A673 (cell line): ENCODE data around the gene PES1. TPM values are rescaled to one million over a fixed set of nuclear protein-coding genes. Genes with fewer than 3 reads are reported as not detected.
"Not testable (repeated sequence)": the region's sequence is repeated elsewhere in the genome, so short reads cannot be mapped to it uniquely, and the experiment has no call there.

ENCODE experiments used
- BruUV-seq: library from RNA; stranded (reverse); fragments of 400-500 nt; replicated peaks from 2 replicates; lab custom pipeline; 2021; lab: Mats Ljungman, UMichigan
- CTCF ChIA-PET: fragments of 300-600 bp; sonication (Branson Sonifier 250); formaldehyde crosslinking; loops from one replicate; lab custom pipeline; 2022; ENCODE audit warnings: antibody characterized with exemption; lab: Charles Lee
- POLR2A ChIA-PET: fragments of 300-600 bp; sonication (Branson Sonifier 250); formaldehyde crosslinking; loops from one replicate; lab custom pipeline; 2022; ENCODE audit warnings: antibody characterized with exemption; ENCODE audit not compliant: low non-redundant PET; lab: Charles Lee
- DNase-seq: peaks from one replicate; pipeline ENCODE4 v3.0.0-alpha.2; 2015; ENCODE audit warnings: low spot score
- H3K27ac ChIP-seq: fragments of 200-600 bp; sonication (generic); 2 replicates; pipeline ENCODE4 v1.5.1; 2016; ENCODE audit warnings: mixed run types, low read depth, mild to moderate bottlenecking, mixed read lengths, antibody characterized with exemption, low read length; ENCODE audit not compliant: poor library complexity, severe bottlenecking
- H3K27me3 ChIP-seq: fragments of 200-600 bp; sonication (generic); replicated peaks from 2 replicates; pipeline ENCODE4 v1.6.1; 2017; ENCODE audit warnings: mixed run types, low read depth, mild to moderate bottlenecking, mixed read lengths, antibody characterized with exemption, low read length; ENCODE audit not compliant: insufficient read depth, poor library complexity
- H3K36me3 ChIP-seq: fragments of 200-600 bp; sonication (generic); 2 replicates; pipeline ENCODE4 v1.6.1; 2016; ENCODE audit warnings: mixed run types, mild to moderate bottlenecking, mixed read lengths, antibody characterized with exemption, low read length; ENCODE audit not compliant: insufficient read depth, poor library complexity, severe bottlenecking
- H3K4me1 ChIP-seq: fragments of 200-600 bp; sonication (generic); 2 replicates; pipeline ENCODE4 v1.6.1; 2017; ENCODE audit warnings: mixed run types, mild to moderate bottlenecking, mixed read lengths, antibody characterized with exemption, low read length; ENCODE audit not compliant: insufficient read depth, poor library complexity, severe bottlenecking
- H3K4me3 ChIP-seq: fragments of 200-600 bp; sonication (generic); 2 replicates; pipeline ENCODE4 v1.5.1; 2016; ENCODE audit warnings: low read depth, mixed run types, mild to moderate bottlenecking, mixed read lengths, low read length; ENCODE audit not compliant: poor library complexity, severe bottlenecking
- H3K9me3 ChIP-seq: fragments of 200-600 bp; sonication (generic); 2 replicates; pipeline ENCODE4 v1.6.1; 2016; ENCODE audit warnings: mixed run types, low read depth, mild to moderate bottlenecking, mixed read lengths, antibody characterized with exemption, low read length; ENCODE audit not compliant: poor library complexity, severe bottlenecking
- EZH2 ChIP-seq: fragments of 200-600 bp; sonication (generic); IDR thresholded peaks from 2 replicates; pipeline ENCODE4 v1.6.1; 2017; ENCODE audit warnings: borderline replicate concordance, low read depth, mild to moderate bottlenecking, mixed read lengths, antibody characterized with exemption, low read length; ENCODE audit not compliant: poor library complexity, severe bottlenecking
- intact Hi-C: fragments of 100-400 bp; cut with micrococcal nuclease; formaldehyde crosslinking; loops from one replicate; pipeline ENCODE4 v1.10.0; 2022; ENCODE audit not compliant: unreplicated experiment
- total RNA-seq: library from RNA; stranded (reverse); gene quantifications from 2 replicates; pipeline ENCODE4 v1.2.3, GENCODE V29; 2021
- TF ChIP-seq, protein P1 (sequence below): fragments of 300-800, 200-600 bp; sonication (generic); conservative IDR thresholded peaks from 2 replicates; pipeline ENCODE4 v1.5.1; 2017; ENCODE audit warnings: low read depth, mild to moderate bottlenecking, antibody characterized with exemption, low read length, moderate library complexity, mixed read lengths

Gene PES1
- total RNA-seq, 1 experiment from 2014 or later: 175 TPM

DNA sequence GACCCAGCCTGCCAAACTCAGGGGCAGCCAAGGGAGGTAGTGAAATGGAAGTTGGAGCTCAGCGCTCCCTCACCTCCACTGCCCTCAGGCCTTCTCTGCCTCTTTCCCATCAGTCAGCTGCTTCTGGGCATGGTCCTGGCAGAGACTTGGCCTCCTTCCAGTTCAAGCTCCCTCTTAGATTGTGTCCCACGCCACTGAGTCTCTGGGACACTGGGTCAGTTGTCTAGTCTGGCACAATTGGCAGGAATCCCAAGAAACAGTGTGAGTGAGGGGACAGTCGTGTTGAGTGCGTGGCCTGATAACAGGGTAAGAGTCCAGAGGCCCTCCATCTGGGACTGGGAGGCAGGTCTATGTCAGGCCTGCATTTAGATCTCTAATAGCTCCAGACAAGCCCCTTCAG is 36.8 kb upstream of the PES1 start:
- intact Hi-C loops: no loop called here
- Histone ChIP-seq H3K36me3 (no peaks in the 10 kb centered on the region), H3K9me3 (no peaks in the 10 kb centered on the region), H3K27ac (no peak overlapping the region), H3K4me1 (no peaks in the 10 kb centered on the region), H3K4me3 (no peak overlapping the region), H3K27me3 (no peaks in the 10 kb centered on the region)
- no TSS peak for BruUV-seq
- no peak for DNase-seq
- ChIA-PET CTCF (interaction anchor here (0.6 kb wide), 1 partner anchor 293 kb away, joined by 6 read pairs; no protein-coding TSS in a partner anchor), POLR2A (no interaction called here)
- TF ChIP-seq EZH2: no peak
- TF ChIP-seq, protein P1, sequence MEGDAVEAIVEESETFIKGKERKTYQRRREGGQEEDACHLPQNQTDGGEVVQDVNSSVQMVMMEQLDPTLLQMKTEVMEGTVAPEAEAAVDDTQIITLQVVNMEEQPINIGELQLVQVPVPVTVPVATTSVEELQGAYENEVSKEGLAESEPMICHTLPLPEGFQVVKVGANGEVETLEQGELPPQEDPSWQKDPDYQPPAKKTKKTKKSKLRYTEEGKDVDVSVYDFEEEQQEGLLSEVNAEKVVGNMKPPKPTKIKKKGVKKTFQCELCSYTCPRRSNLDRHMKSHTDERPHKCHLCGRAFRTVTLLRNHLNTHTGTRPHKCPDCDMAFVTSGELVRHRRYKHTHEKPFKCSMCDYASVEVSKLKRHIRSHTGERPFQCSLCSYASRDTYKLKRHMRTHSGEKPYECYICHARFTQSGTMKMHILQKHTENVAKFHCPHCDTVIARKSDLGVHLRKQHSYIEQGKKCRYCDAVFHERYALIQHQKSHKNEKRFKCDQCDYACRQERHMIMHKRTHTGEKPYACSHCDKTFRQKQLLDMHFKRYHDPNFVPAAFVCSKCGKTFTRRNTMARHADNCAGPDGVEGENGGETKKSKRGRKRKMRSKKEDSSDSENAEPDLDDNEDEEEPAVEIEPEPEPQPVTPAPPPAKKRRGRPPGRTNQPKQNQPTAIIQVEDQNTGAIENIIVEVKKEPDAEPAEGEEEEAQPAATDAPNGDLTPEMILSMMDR: no peak

DNA sequence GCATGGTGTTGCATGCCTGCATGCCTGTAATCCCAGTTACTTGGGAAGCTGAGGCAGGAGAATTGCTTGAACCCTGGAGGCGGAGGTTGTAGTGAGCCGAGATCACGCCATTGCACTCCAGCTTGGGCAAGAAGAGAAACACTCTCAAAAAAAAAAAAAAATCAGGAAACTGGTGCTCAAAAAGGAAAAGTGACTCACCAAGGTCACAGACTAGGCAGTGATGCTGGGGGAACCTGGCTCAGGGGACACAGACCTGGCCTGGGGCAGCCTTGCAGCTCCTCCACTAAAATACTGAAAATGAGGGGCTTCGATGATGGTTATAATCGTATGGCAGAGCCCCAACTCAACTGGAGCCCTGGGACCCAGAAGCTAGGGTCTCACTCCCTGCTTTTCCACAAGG is 35.8 kb upstream of the PES1 start:
- POLR2A ChIA-PET: interaction anchor here (0.7 kb wide), 1 partner anchor 184 kb away, joined by 3 read pairs; no protein-coding TSS in a partner anchor
- no peaks in the 10 kb centered on the region for H3K9me3 ChIP-seq
- H3K27me3 ChIP-seq: no peaks in the 10 kb centered on the region
- CTCF ChIA-PET: no interaction called here
- intact Hi-C loops: no loop called here
- H3K36me3 ChIP-seq: no peaks in the 10 kb centered on the region
- BruUV-seq: no TSS peak
- TF ChIP-seq, protein P1: no peak
- no peak for TF ChIP-seq EZH2
- no peaks in the 10 kb centered on the region for H3K4me1 ChIP-seq
- H3K4me3 ChIP-seq: no peak overlapping the region
- no peak overlapping the region for H3K27ac ChIP-seq
- no peak for DNase-seq

DNA sequence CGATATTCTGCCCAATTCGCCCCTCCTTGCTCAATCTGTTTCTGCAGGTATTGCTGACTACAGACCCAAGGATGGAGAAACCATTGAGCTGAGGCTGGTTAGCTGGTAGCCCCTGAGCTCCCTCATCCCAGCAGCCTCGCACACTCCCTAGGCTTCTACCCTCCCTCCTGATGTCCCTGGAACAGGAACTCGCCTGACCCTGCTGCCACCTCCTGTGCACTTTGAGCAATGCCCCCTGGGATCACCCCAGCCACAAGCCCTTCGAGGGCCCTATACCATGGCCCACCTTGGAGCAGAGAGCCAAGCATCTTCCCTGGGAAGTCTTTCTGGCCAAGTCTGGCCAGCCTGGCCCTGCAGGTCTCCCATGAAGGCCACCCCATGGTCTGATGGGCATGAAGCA is 34.7 kb upstream of the PES1 start:
- CTCF ChIA-PET: no interaction called here
- DNase-seq: no peak
- H3K27me3 ChIP-seq: no peaks in the 10 kb centered on the region
- H3K4me3 ChIP-seq: no peak overlapping the region
- H3K27ac ChIP-seq: no peak overlapping the region
- H3K36me3 ChIP-seq: no peaks in the 10 kb centered on the region
- intact Hi-C loops: no loop called here
- H3K9me3 ChIP-seq: no peaks in the 10 kb centered on the region
- no TSS peak for BruUV-seq
- TF ChIP-seq EZH2: no peak
- TF ChIP-seq, protein P1: no peak
- POLR2A ChIA-PET: no interaction called here
- no peaks in the 10 kb centered on the region for H3K4me1 ChIP-seq

DNA sequence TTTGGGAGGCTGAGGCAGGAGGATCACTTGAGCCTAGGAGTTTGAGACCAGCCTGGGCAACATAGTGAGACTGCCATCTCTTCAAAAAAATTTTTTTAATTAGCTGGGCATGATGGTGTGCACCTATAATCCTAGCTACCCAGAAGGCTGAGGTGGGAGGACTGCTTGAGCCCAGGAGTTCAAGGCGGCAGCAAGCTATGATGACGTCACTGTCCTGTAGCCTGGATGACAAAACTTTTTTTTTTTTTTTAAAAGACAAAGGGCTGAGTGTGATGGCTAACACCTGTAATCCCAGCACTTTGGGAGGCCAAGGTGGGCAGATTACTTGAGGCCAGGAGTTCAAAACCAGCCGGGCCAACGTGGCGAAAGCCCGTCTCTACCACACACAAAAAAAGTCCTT is 28.2 kb upstream of the PES1 start:
- H3K36me3 ChIP-seq, H3K4me1 ChIP-seq, H3K27me3 ChIP-seq, H3K9me3 ChIP-seq, DNase-seq, intact Hi-C loops, H3K27ac ChIP-seq, H3K4me3 ChIP-seq, BruUV-seq, CTCF ChIA-PET, POLR2A ChIA-PET: not testable (repeated sequence)
